ENCODE measurements around the gene SDK2. TPM values are rescaled to one million over a fixed set of nuclear protein-coding genes. Genes with fewer than 3 reads are reported as not detected.

SDK2 gene
- total and polyA plus RNA-seq, 2 donors from 2014 or later = 0.37 to 2.4 TPM

GRCh38 chr17:73547790-73548189, 96.5 kb downstream of the SDK2 start:
- TF ChIP-seq CTCF (IDR thresholded peaks at IDR 0.05; ENCODE audit: borderline replicate concordance, extremely low read depth, insufficient read depth) = no peak
- no peaks in the 10 kb centered on the region for H3K36me3 ChIP-seq (ENCODE audit: control insufficient read depth in 2 of 3, insufficient read depth in 3 of 3, low read length in 3 of 3)
- FAIRE-seq (no peak), DNase-seq (no peak)
- no peaks in the 10 kb centered on the region for H3K4me1 ChIP-seq (ENCODE audit: control insufficient read depth in 2 of 3, insufficient read depth in 2 of 3, low read depth in 1 of 3, low read length in 3 of 3)
- no peaks in the 10 kb centered on the region for H3K27me3 ChIP-seq (ENCODE audit: control insufficient read depth, insufficient read depth, low read length)
- H3K4me3 ChIP-seq (ENCODE audit: low read length in 3 of 3) = no peak overlapping the region
- H3K9ac ChIP-seq (ENCODE audit: low read length in 3 of 3) = no peak overlapping the region
- intact Hi-C loops (cut with DNase I) = no loop called here
- H3K9me3 ChIP-seq (ENCODE audit: control insufficient read depth in 2 of 3, insufficient read depth in 1 of 3, low read length in 3 of 3) = no peaks in the 10 kb centered on the region
- H3K27ac ChIP-seq (ENCODE audit: low read depth in 2 of 2, low read length in 2 of 2) = no peak overlapping the region

GRCh38 chr17:73546770-73547536, 97.3 kb downstream of the SDK2 start:
- TF ChIP-seq CTCF (IDR thresholded peaks at IDR 0.05; ENCODE audit: borderline replicate concordance, extremely low read depth, insufficient read depth) = no peak
- Histone ChIP-seq H3K4me1 (ENCODE audit: control insufficient read depth in 2 of 3, insufficient read depth in 2 of 3, low read depth in 1 of 3, low read length in 3 of 3) (no peaks in the 10 kb centered on the region), H3K9me3 (ENCODE audit: control insufficient read depth in 2 of 3, insufficient read depth in 1 of 3, low read length in 3 of 3) (no peaks in the 10 kb centered on the region), H3K36me3 (ENCODE audit: control insufficient read depth in 2 of 3, insufficient read depth in 3 of 3, low read length in 3 of 3) (no peaks in the 10 kb centered on the region), H3K27me3 (ENCODE audit: control insufficient read depth, insufficient read depth, low read length) (no peaks in the 10 kb centered on the region), H3K27ac (ENCODE audit: low read depth in 2 of 2, low read length in 2 of 2) (no peak overlapping the region), H3K4me3 (ENCODE audit: low read length in 3 of 3) (no peak overlapping the region), H3K9ac (ENCODE audit: low read length in 3 of 3) (no peak overlapping the region)
- FAIRE-seq (no peak), DNase-seq (no peak)
- intact Hi-C loops (cut with DNase I) = no loop called here

- intact Hi-C loops (cut with DNase I) = no loop called here
- Histone ChIP-seq H3K9me3 (ENCODE audit: control insufficient read depth in 2 of 3, insufficient read depth in 1 of 3, low read length in 3 of 3) (no peaks in the 10 kb centered on the region), H3K36me3 (ENCODE audit: control insufficient read depth in 2 of 3, insufficient read depth in 3 of 3, low read length in 3 of 3) (no peaks in the 10 kb centered on the region), H3K4me1 (ENCODE audit: control insufficient read depth in 2 of 3, insufficient read depth in 2 of 3, low read depth in 1 of 3, low read length in 3 of 3) (no peaks in the 10 kb centered on the region), H3K4me3 (ENCODE audit: low read length in 3 of 3) (no peak overlapping the region), H3K9ac (ENCODE audit: low read length in 3 of 3) (no peak overlapping the region), H3K27me3 (ENCODE audit: control insufficient read depth, insufficient read depth, low read length) (no peaks in the 10 kb centered on the region), H3K27ac (ENCODE audit: low read depth in 2 of 2, low read length in 2 of 2) (no peak overlapping the region)
- DNase-seq (no peak), FAIRE-seq (no peak)
- TF ChIP-seq CTCF (IDR thresholded peaks at IDR 0.05; ENCODE audit: borderline replicate concordance, extremely low read depth, insufficient read depth) = no peak
Measured at GRCh38 chr17:73546114-73546513, 98.1 kb downstream of the SDK2 start.

Measured in kidney (tissue), 14 donors.